MCF 10A (cell line): ENCODE results near the gene MAP2K7. TPM values are rescaled to one million over a fixed set of nuclear protein-coding genes. Genes with fewer than 3 reads are reported as not detected.
A peak's percentile ranks its signal among the peaks of the same experiment; 100 is the strongest.

Experiments
- BruUV-seq: library from RNA; stranded (reverse); fragments of 400-500 nt; replicated peaks from 2 replicates; lab custom pipeline; 2021; lab: Mats Ljungman, UMichigan
- CTCF ChIA-PET: fragments of 300-600 bp; sonication (Branson Sonifier 250); formaldehyde crosslinking; extraction: SDS; loops from one replicate; lab custom pipeline; 2021; ENCODE audit warnings: antibody characterized with exemption, inconsistent platforms; lab: Yijun Ruan, JAX
- POLR2A ChIA-PET: fragments of 300-600, 350-650 bp; sonication (Branson Sonifier 250); formaldehyde crosslinking; extraction: SDS; loops from one replicate; lab custom pipeline; 2020; ENCODE audit warnings: antibody characterized with exemption, inconsistent platforms; lab: Yijun Ruan, JAX
- DNase-seq: peaks from one replicate; pipeline ENCODE4 v3.0.0-alpha.2; 2018; ENCODE audit not compliant: unreplicated experiment
- H3K27ac Mint-ChIP-seq: one replicate; pipeline ENCODE4 v1.8.0; 2022; ENCODE audit warnings: mild to moderate bottlenecking, low read depth, mixed read lengths; ENCODE audit not compliant: unreplicated experiment
- H3K27me3 Mint-ChIP-seq: one replicate; pipeline ENCODE4 v1.8.0; 2022; ENCODE audit warnings: mixed read lengths; ENCODE audit not compliant: insufficient read depth, unreplicated experiment
- H3K36me3 Mint-ChIP-seq: one replicate; pipeline ENCODE4 v1.8.0; 2022; ENCODE audit warnings: mild to moderate bottlenecking, moderate library complexity, mixed read lengths; ENCODE audit not compliant: insufficient read depth, unreplicated experiment
- H3K4me1 Mint-ChIP-seq: one replicate; pipeline ENCODE4 v1.8.0; 2022; ENCODE audit warnings: mixed read lengths; ENCODE audit not compliant: insufficient read depth, unreplicated experiment
- H3K4me3 Mint-ChIP-seq: one replicate; pipeline ENCODE4 v1.8.0; 2022; ENCODE audit warnings: mild to moderate bottlenecking, moderate library complexity, mixed read lengths; ENCODE audit not compliant: unreplicated experiment
- H3K9me3 Mint-ChIP-seq: one replicate; pipeline ENCODE4 v1.8.0; 2022; ENCODE audit warnings: mixed read lengths; ENCODE audit not compliant: unreplicated experiment
- CTCF ChIP-seq: fragments of 200-600 bp; IDR thresholded peaks from one replicate; pipeline ENCODE4 v1.8.0; 2022; ENCODE audit warnings: antibody characterized with exemption, mild to moderate bottlenecking; ENCODE audit not compliant: unreplicated experiment
- intact Hi-C: fragments of 100-400 bp; cut with micrococcal nuclease; formaldehyde crosslinking; loops from 2 replicates; pipeline ENCODE4 v1.14.1; 2022
- total RNA-seq: library from RNA; stranded (reverse); gene quantifications from 2 replicates; pipeline ENCODE4 v1.2.3, GENCODE V29; 2022

MAP2K7 gene
- total RNA-seq, 1 experiment from 2014 or later, result 36.3 TPM

GRCh38 chr19:7914598-7915045 is 10.9 kb downstream of the MAP2K7 start, which contains the start of gene TGFBR3L:
Gene TGFBR3L (plus strand): TSS chr19:7914830.
- TF ChIP-seq CTCF, result no peak
- peaks cover 3% of the 10 kb centered on the region for H3K4me1 Mint-ChIP-seq
- DNase-seq, result no peak
- ChIA-PET POLR2A (interaction anchor here (0.8 kb wide), 1 partner anchor 11 kb away, joined by 3 read pairs; the partner anchor contains the start of gene MAP2K7), CTCF (no interaction called here)
- no peaks in the 10 kb centered on the region for H3K9me3 Mint-ChIP-seq
- peaks cover 27% of the 10 kb centered on the region for H3K36me3 Mint-ChIP-seq
- no peak within 1 kb of the TSS for H3K27ac Mint-ChIP-seq
- intact Hi-C loops, result no loop called here
- no peaks in the 10 kb centered on the region for H3K27me3 Mint-ChIP-seq
- peak within 1 kb of the TSS; percentile 68 for H3K4me3 Mint-ChIP-seq
- BruUV-seq, result no TSS peak

GRCh38 chr19:7915250-7916102 is 11.8 kb downstream of the MAP2K7 start:
- no peak for DNase-seq
- Mint-ChIP-seq H3K4me3 (peak overlapping the region; percentile 68), H3K36me3 (peaks cover 27% of the 10 kb centered on the region), H3K27me3 (no peaks in the 10 kb centered on the region), H3K9me3 (no peaks in the 10 kb centered on the region), H3K4me1 (peaks cover 8% of the 10 kb centered on the region), H3K27ac (no peak overlapping the region)
- intact Hi-C loops, result no loop called here
- TF ChIP-seq CTCF, result no peak
- POLR2A ChIA-PET, result interaction anchor here (0.8 to 3.7 kb wide), 5 partner anchors 12 to 28 kb away, joined by 3 to 20 read pairs (median 5); partner anchors contain the start of genes MAP2K7 and TIMM44
- BruUV-seq, result no TSS peak
- CTCF ChIA-PET, result interaction anchor here (0.6 kb wide), 3 partner anchors 46 to 84 kb away, joined by 3 read pairs; no protein-coding TSS in a partner anchor

GRCh38 chr19:7916103-7916954 is 12.7 kb downstream of the MAP2K7 start:
- Mint-ChIP-seq H3K36me3 (peaks cover 30% of the 10 kb centered on the region), H3K9me3 (no peaks in the 10 kb centered on the region), H3K27me3 (no peaks in the 10 kb centered on the region), H3K4me1 (peaks cover 13% of the 10 kb centered on the region), H3K4me3 (peak overlapping the region; percentile 68), H3K27ac (no peak overlapping the region)
- BruUV-seq, result no TSS peak
- POLR2A ChIA-PET, result interaction anchor here (0.8 to 3.7 kb wide), 6 partner anchors 13 to 65 kb away, joined by 3 to 20 read pairs (median 4); partner anchors contain the start of genes MAP2K7 and TIMM44
- no peak for TF ChIP-seq CTCF
- intact Hi-C loops, result no loop called here
- no peak for DNase-seq
- CTCF ChIA-PET, result interaction anchor here (0.6 to 1.7 kb wide), 7 partner anchors 11 to 85 kb away, joined by 3 to 6 read pairs (median 3); no protein-coding TSS in a partner anchor
